K562 (cell line): ENCODE data around the gene LITAF. TPM values are rescaled to one million over a fixed set of nuclear protein-coding genes. Genes with fewer than 3 reads are reported as not detected.

Experiments used
- ATAC-seq: fragments of 200-7000 bp; cut with Tn5 transposase; 3 replicates; pipeline ENCODE4 v1.9.1; 2020; ENCODE audit warnings: moderate library complexity
- BruUV-seq: library from RNA; stranded (reverse); fragments of 400-500 nt; replicated peaks from 2 replicates; lab custom pipeline; 2021; lab: Mats Ljungman, UMichigan
- CTCF ChIA-PET: fragments of 300-600 bp; formaldehyde crosslinking; extraction: SDS; loops from one replicate; lab custom pipeline; 2021; ENCODE audit warnings: low intra/inter-chr PET ratio; lab: Yijun Ruan, JAX
- POLR2A ChIA-PET: fragments of 300-600, 350-650 bp; sonication (Branson Sonifier 250); formaldehyde crosslinking; extraction: SDS; loops from one replicate; lab custom pipeline; 2021; ENCODE audit warnings: antibody characterized with exemption, inconsistent platforms; lab: Yijun Ruan, JAX
- DNase-seq, 4 experiments: peaks; one replicate each; pipeline versions ENCODE4 v3.0.0 to v3.0.0-alpha.2; 2011 to 2018; ENCODE audit warnings: low spot score in 3 of 4, mixed read lengths in 3 of 4; ENCODE audit errors: extremely low read depth in 1 of 4
- FAIRE-seq: peaks from 2 replicates; lab custom pipeline; 2011; peaks lifted over from hg19 to GRCh38; lab: Jason Lieb, UNC
- H2AFZ ChIP-seq: 2 replicates; pipeline ENCODE4 v1.6.0; 2011; ENCODE audit warnings: low read depth, low read length, control low read depth, inconsistent platforms
- H3K27ac ChIP-seq: fragments of 200-600 bp; 3 replicates; pipeline ENCODE4 v1.8.0; 2011; ENCODE audit warnings: low read depth, mild to moderate bottlenecking, control low read depth, inconsistent platforms, low read length, moderate library complexity, mixed read lengths; ENCODE audit errors: extremely low read depth
- H3K27me3 ChIP-seq, 2 experiments: fragments of 300-600 bp in 1 of 2; 2 replicates in 1 of 2; 3 replicates in 1 of 2; pipeline versions ENCODE4 v1.6.0 to v1.8.0; 2011; ENCODE audit warnings: inconsistent platforms in 2 of 2, low read length in 2 of 2, mild to moderate bottlenecking in 1 of 2, mixed read lengths in 1 of 2, moderate library complexity in 1 of 2; ENCODE audit not compliant: control insufficient read depth in 2 of 2, insufficient read depth in 2 of 2
- H3K36me3 ChIP-seq: fragments of 300-600 bp; 3 replicates; pipeline ENCODE4 v1.8.0; 2011; ENCODE audit warnings: mild to moderate bottlenecking, low read length, inconsistent platforms; ENCODE audit not compliant: control insufficient read depth, insufficient read depth
- H3K4me1 ChIP-seq, 2 experiments: fragments of 200-600 bp in 1 of 2; replicated peaks in 1 of 2; 2 replicates in 1 of 2; 3 replicates in 1 of 2; pipeline versions ENCODE4 v1.5.1 to v1.8.0; 2011; ENCODE audit warnings: inconsistent platforms in 2 of 2, low read length in 2 of 2, mild to moderate bottlenecking in 1 of 2, mixed read lengths in 1 of 2, moderate library complexity in 1 of 2; ENCODE audit not compliant: control insufficient read depth in 2 of 2, insufficient read depth in 2 of 2
- H3K4me2 ChIP-seq: 2 replicates; pipeline ENCODE4 v1.6.1; 2011; ENCODE audit warnings: low read length, control low read depth, inconsistent platforms, mixed read lengths; ENCODE audit not compliant: insufficient read depth
- H3K4me3 ChIP-seq: fragments of 200-600 bp; sonication (generic), shearing (Covaris generic); 2 replicates; pipeline ENCODE4 v1.5.1; 2016; ENCODE audit warnings: control low read depth, inconsistent platforms
- H3K79me2 ChIP-seq: fragments of 200-600 bp; 3 replicates; pipeline ENCODE4 v1.8.0; 2011; ENCODE audit warnings: low read length, inconsistent platforms; ENCODE audit not compliant: control insufficient read depth, insufficient read depth
- H3K9ac ChIP-seq, 2 experiments: 2 replicates each; pipeline versions ENCODE4 v1.6.0 to v1.6.1; 2011; ENCODE audit warnings: low read depth in 2 of 2, low read length in 2 of 2, control low read depth in 1 of 2, inconsistent platforms in 1 of 2, mild to moderate bottlenecking in 1 of 2, mixed read lengths in 1 of 2; ENCODE audit not compliant: insufficient read depth in 1 of 2
- H3K9me1 ChIP-seq: one replicate; pipeline ENCODE4 v1.6.0; 2011; ENCODE audit warnings: inconsistent platforms, mild to moderate bottlenecking, low read length, moderate library complexity; ENCODE audit not compliant: control insufficient read depth, insufficient read depth
- H3K9me3 ChIP-seq: replicated peaks from 2 replicates; pipeline ENCODE4 v1.5.1; 2011; ENCODE audit warnings: low read depth, low read length, inconsistent platforms; ENCODE audit not compliant: control insufficient read depth, insufficient read depth
- H4K20me1 ChIP-seq: replicated peaks from 2 replicates; pipeline ENCODE4 v1.6.1; 2011; ENCODE audit warnings: low read length, inconsistent platforms, mixed read lengths; ENCODE audit not compliant: control insufficient read depth, insufficient read depth
- HIVEP1 ChIP-seq: fragments of 250-450 bp; sonication (Bioruptor Pico); IDR thresholded peaks from 2 replicates; pipeline ENCODE4 v1.4.0; 2020; ENCODE audit warnings: mild to moderate bottlenecking
- NR2C1 ChIP-seq, 2 experiments: fragments of 450-650 bp; IDR thresholded peaks; 2 replicates each; pipeline ENCODE4 v1.6.1; 2017; ENCODE audit warnings: mild to moderate bottlenecking in 2 of 2, antibody characterized with exemption in 1 of 2, inconsistent platforms in 1 of 2, missing compliant biosample characterization in 1 of 2, missing genetic modification characterization in 1 of 2
- NRF1 ChIP-seq, 2 experiments: fragments of 450-650 bp; IDR thresholded peaks in 1 of 2; conservative IDR thresholded peaks in 1 of 2; 2 replicates each; pipeline ENCODE4 v1.6.1; 2014; ENCODE audit warnings: mild to moderate bottlenecking in 2 of 2
- OTX1 ChIP-seq: fragments of 450-650 bp; formaldehyde crosslinking; IDR thresholded peaks from 2 replicates; pipeline ENCODE4 v1.4.0; 2022; ENCODE audit warnings: mild to moderate bottlenecking
- RAD51 ChIP-seq: fragments of 450-650 bp; IDR thresholded peaks from 2 replicates; pipeline ENCODE4 v1.7.1; 2016; ENCODE audit warnings: low read depth, mild to moderate bottlenecking, borderline replicate concordance
- RBM34 ChIP-seq: fragments of 200-400 bp; formaldehyde crosslinking; IDR thresholded peaks from 2 replicates; pipeline ENCODE4 v1.6.1; 2018; ENCODE audit warnings: low read length, borderline replicate concordance; ENCODE audit not compliant: insufficient read depth
- STAG1 ChIP-seq: sonication (generic); formaldehyde crosslinking; IDR thresholded peaks from 2 replicates; pipeline ENCODE4 v1.5.0; 2020; ENCODE audit warnings: missing genetic modification reagents, borderline replicate concordance
- ZFX ChIP-seq: sonication (generic); formaldehyde crosslinking; IDR thresholded peaks from 2 replicates; pipeline ENCODE4 v1.8.0; 2022; ENCODE audit warnings: mild to moderate bottlenecking, missing genetic modification reagents, moderate library complexity
- ZNF239 ChIP-seq: fragments of 250-450 bp; sonication (Bioruptor Pico); IDR thresholded peaks from 2 replicates; pipeline ENCODE4 v1.4.0; 2020; ENCODE audit warnings: mild to moderate bottlenecking
- ZNF766 ChIP-seq: fragments of 200-800 bp; sonication (Bioruptor generic); conservative IDR thresholded peaks from 2 replicates; pipeline ENCODE4 v1.6.1; 2016; ENCODE audit warnings: missing genetic modification characterization, missing compliant biosample characterization
- WGBS: fragments of 100-300 bp; shearing (Covaris generic); methylation state at CpG from one replicate; pipeline ENCODE4 v1.1.6; 2016; ENCODE audit warnings: low coverage, mixed read lengths; ENCODE audit not compliant: insufficient coverage; ENCODE audit errors: missing lambda C conversion rate; 5-methylcytosine and 5-hydroxymethylcytosine counted together
- in situ Hi-C: fragments of 300-500 bp; cut with MboI; formaldehyde crosslinking; loops from 4 replicates; pipeline ENCODE4 v1.15.0; 2018; ENCODE audit warnings: inconsistent platforms, mixed read lengths
- intact Hi-C: fragments of 100-400 bp; cut with micrococcal nuclease; formaldehyde crosslinking; loops from 2 replicates; pipeline ENCODE4 v1.14.2; 2022
- polyA plus RNA-seq, 8 experiments: library from polyadenylated mRNA; depleted of rRNA in 4 of 8; stranded (reverse) in 5 of 8; unstranded in 3 of 8; fragments of >200 nt; fragmentation: Nextera tagmentation in 2 of 8; fragmentation: Illumina TruSeq in 1 of 8; extraction: Ambion mirVana in 2 of 8; extraction: Trizol in 1 of 8; gene quantifications; 2 replicates each; pipeline versions ENCODE4 v1.2.1 to v1.2.3, GENCODE V29; 2011 to 2014; ENCODE audit warnings: inconsistent platforms in 1 of 8, missing spikeins in 1 of 8
- total RNA-seq, 7 experiments: library from RNA; depleted of rRNA in 6 of 7; stranded (reverse); fragments of >200 nt in 6 of 7; fragmentation: Illumina TruSeq in 2 of 7; extraction: Trizol in 2 of 7; gene quantifications; 2 replicates each; pipeline versions ENCODE4 v1.2.1 to v1.2.3, GENCODE V29; 2011 to 2021; ENCODE audit warnings: low replicate concordance in 1 of 7
- TF ChIP-seq, protein P1 (sequence below): fragments of 450-650 bp; formaldehyde crosslinking; IDR thresholded peaks from 2 replicates; pipeline ENCODE4 v1.4.0; 2020; ENCODE audit warnings: mild to moderate bottlenecking, mixed read lengths
- TF ChIP-seq, protein P2 (sequence below): fragments of 450-650 bp; IDR thresholded peaks from 2 replicates; pipeline ENCODE4 v1.7.1; 2018; ENCODE audit warnings: mild to moderate bottlenecking, low read depth; ENCODE audit not compliant: partially characterized antibody
- TF ChIP-seq, protein P3 (sequence below): fragments of 450-650 bp; IDR thresholded peaks from 2 replicates; pipeline ENCODE4 v1.6.1; 2016; ENCODE audit warnings: low read depth, mild to moderate bottlenecking, moderate library complexity
- TF ChIP-seq, protein P4 (sequence below): fragments of 250-450 bp; sonication (Bioruptor Pico); IDR thresholded peaks from 2 replicates; pipeline ENCODE4 v1.6.1; 2021; ENCODE audit warnings: mild to moderate bottlenecking

Gene LITAF
- total and polyA plus RNA-seq, 9 of the 15 experiments (the other 6 are each of a cell fraction or from before 2014, with no cell fraction given), result 4.1 to 17.8 (median 11.9) TPM

DNA sequence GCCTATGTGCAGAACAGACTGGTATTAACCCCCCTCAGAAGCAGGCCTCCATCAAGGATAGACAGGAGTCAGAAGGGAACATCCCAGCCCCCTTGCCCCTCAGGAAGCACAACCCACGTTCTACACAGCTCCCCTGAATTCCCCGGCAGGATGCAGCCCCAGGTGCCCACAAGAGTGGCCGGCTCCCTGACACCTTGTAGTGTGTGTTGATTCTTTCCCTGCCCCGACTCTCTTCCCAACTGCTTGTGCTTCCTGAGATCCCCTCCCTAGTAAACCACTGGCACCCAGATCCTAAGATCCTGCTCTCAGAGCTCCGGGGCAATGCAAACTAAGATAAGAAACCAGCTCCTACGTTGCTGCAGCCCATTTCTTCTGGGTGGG lies 34.8 kb upstream of the LITAF start:
- 26% methylated on average over 6 of the region's 6 CpGs for WGBS
- no TSS peak for BruUV-seq
- TF ChIP-seq, protein P1, sequence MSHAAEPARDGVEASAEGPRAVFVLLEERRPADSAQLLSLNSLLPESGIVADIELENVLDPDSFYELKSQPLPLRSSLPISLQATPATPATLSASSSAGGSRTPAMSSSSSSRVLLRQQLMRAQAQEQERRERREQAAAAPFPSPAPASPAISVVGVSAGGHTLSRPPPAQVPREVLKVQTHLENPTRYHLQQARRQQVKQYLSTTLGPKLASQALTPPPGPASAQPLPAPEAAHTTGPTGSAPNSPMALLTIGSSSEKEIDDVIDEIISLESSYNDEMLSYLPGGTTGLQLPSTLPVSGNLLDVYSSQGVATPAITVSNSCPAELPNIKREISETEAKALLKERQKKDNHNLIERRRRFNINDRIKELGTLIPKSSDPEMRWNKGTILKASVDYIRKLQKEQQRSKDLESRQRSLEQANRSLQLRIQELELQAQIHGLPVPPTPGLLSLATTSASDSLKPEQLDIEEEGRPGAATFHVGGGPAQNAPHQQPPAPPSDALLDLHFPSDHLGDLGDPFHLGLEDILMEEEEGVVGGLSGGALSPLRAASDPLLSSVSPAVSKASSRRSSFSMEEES (CRISPR knock-in tag), result no peak
- TF ChIP-seq ZFX (CRISPR knock-in tag), result 0 out of 2 replicates have a peak, but pooled peaks have one; percentile 24
- TF ChIP-seq ZNF239 (CRISPR knock-in tag), result no peak
- TF ChIP-seq, protein P2, sequence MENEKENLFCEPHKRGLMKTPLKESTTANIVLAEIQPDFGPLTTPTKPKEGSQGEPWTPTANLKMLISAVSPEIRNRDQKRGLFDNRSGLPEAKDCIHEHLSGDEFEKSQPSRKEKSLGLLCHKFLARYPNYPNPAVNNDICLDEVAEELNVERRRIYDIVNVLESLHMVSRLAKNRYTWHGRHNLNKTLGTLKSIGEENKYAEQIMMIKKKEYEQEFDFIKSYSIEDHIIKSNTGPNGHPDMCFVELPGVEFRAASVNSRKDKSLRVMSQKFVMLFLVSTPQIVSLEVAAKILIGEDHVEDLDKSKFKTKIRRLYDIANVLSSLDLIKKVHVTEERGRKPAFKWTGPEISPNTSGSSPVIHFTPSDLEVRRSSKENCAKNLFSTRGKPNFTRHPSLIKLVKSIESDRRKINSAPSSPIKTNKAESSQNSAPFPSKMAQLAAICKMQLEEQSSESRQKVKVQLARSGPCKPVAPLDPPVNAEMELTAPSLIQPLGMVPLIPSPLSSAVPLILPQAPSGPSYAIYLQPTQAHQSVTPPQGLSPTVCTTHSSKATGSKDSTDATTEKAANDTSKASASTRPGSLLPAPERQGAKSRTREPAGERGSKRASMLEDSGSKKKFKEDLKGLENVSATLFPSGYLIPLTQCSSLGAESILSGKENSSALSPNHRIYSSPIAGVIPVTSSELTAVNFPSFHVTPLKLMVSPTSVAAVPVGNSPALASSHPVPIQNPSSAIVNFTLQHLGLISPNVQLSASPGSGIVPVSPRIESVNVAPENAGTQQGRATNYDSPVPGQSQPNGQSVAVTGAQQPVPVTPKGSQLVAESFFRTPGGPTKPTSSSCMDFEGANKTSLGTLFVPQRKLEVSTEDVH, result no peak
- no peak for TF ChIP-seq NR2C1 (IDR thresholded peaks at IDR 0.05)
- no peak for TF ChIP-seq NR2C1 (tag; IDR thresholded peaks at IDR 0.05)
- TF ChIP-seq, protein P3, sequence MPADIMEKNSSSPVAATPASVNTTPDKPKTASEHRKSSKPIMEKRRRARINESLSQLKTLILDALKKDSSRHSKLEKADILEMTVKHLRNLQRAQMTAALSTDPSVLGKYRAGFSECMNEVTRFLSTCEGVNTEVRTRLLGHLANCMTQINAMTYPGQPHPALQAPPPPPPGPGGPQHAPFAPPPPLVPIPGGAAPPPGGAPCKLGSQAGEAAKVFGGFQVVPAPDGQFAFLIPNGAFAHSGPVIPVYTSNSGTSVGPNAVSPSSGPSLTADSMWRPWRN, result no peak
- TF ChIP-seq STAG1 (CRISPR knock-in tag), result no peak
- TF ChIP-seq, protein P4, sequence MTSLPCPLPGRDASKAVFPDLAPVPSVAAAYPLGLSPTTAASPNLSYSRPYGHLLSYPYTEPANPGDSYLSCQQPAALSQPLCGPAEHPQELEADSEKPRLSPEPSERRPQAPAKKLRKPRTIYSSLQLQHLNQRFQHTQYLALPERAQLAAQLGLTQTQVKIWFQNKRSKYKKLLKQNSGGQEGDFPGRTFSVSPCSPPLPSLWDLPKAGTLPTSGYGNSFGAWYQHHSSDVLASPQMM, result no peak
- no peak for TF ChIP-seq NRF1 (conservative IDR thresholded peaks at IDR 0.05 in 1 of 2, IDR thresholded peaks at IDR 0.05 in 1 of 2)
- 0 out of 2 replicates have a peak, but pooled peaks have one; percentile 16 for TF ChIP-seq ZNF766 (CRISPR knock-in tag)
- no peak for TF ChIP-seq RAD51
- no peak for TF ChIP-seq HIVEP1
- 0 out of 2 replicates have a peak, but pooled peaks have one; percentile 12 for TF ChIP-seq OTX1 (CRISPR knock-in tag)
- TF ChIP-seq RBM34, result no peak
- FAIRE-seq (no peak), ATAC-seq (no peak), DNase-seq (no peak)
- in situ Hi-C loops (no loop called here), intact Hi-C loops (no loop called here)
- CTCF ChIA-PET, result no interaction called here
- Histone ChIP-seq H3K9me3 (no peaks in the 10 kb centered on the region; the same call in 1 of the 2 replicates), H3K79me2 (no peaks in the 10 kb centered on the region), H3K4me1 (peaks cover 11 to 12% of the 10 kb centered on the region in 2 experiments), H3K4me2 (no peak overlapping the region), H3K27me3 (no peaks in the 10 kb centered on the region), H2AFZ (peak overlapping the region; percentile 21; the same call in 1 of the 2 replicates), H3K9me1 (no peaks in the 10 kb centered on the region), H3K9ac (no peak overlapping the region), H3K4me3 (no peak overlapping the region), H3K27ac (no peak overlapping the region), H3K36me3 (no peaks in the 10 kb centered on the region), H4K20me1 (no peaks in the 10 kb centered on the region)
- POLR2A ChIA-PET, result interaction anchor here (1.3 kb wide), 1 partner anchor 9 kb away, joined by 3 read pairs; no protein-coding TSS in a partner anchor
